GM23338 (cell line): Measurements from ENCODE around the gene SLC39A10.

Experiments used
- CREB1 ChIP-seq: fragments of 250-450 bp; sonication (Bioruptor Pico); IDR thresholded peaks from 2 replicates; pipeline ENCODE4 v1.5.0; 2020; ENCODE audit warnings: low read depth, mild to moderate bottlenecking, moderate library complexity
- EZH2 ChIP-seq: fragments of 200-600 bp; sonication (generic); IDR thresholded peaks from one replicate; pipeline ENCODE4 v1.8.0; 2017; ENCODE audit warnings: antibody characterized with exemption, mild to moderate bottlenecking, low read depth; ENCODE audit not compliant: unreplicated experiment
- EZH2phosphoT487 ChIP-seq: fragments of 200-600 bp; sonication (generic); IDR thresholded peaks from one replicate; pipeline ENCODE4 v1.8.1; 2018; ENCODE audit warnings: antibody characterized with exemption; ENCODE audit not compliant: unreplicated experiment
- POLR2AphosphoS5 ChIP-seq: IDR thresholded peaks from 2 replicates; pipeline ENCODE4 v1.6.1; 2016; ENCODE audit warnings: antibody characterized with exemption, low read depth
- TF ChIP-seq, protein P1 (sequence below), 2 experiments: fragments of 200-600 bp in 1 of 2; sonication (generic) in 1 of 2; conservative IDR thresholded peaks; 2 replicates each; pipeline versions ENCODE4 v1.5.1 to v1.6.1; 2016 to 2017; ENCODE audit warnings: antibody characterized with exemption in 2 of 2, low read depth in 2 of 2, mild to moderate bottlenecking in 2 of 2, moderate library complexity in 1 of 2
- TF ChIP-seq, protein P2 (sequence below): IDR thresholded peaks from one replicate; pipeline ENCODE4 v1.6.1; 2018; ENCODE audit warnings: antibody characterized with exemption; ENCODE audit not compliant: unreplicated experiment

DNA sequence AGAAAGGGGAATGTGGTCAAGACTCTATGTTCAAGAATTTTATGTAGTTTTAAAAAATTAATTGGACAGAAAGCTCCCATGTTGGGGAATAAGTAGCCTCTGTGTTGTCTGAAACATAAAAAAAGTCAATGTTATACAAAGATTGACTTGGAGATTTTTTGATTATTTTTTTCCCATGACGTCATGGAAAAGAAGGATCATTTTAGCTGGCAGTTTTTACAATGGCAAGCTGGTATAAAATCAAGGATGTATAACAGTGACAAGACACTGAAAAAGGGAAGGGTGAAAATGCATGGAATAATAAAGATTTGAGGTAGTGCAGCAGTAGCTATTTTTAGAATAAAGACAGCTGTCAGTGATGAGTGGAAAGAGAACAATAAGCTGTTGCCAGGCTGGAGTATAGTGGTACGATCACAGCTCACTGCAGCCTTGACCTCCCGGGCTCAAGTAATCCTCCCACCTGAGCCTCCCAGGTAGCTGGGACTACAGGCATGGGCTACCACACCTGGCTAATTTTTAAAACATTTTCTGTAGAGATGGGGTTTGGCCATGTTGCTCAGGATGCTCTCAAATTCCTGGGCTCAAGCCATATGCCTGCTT, 9.2 kb downstream of the SLC39A10 start:
- TF ChIP-seq, protein P1, sequence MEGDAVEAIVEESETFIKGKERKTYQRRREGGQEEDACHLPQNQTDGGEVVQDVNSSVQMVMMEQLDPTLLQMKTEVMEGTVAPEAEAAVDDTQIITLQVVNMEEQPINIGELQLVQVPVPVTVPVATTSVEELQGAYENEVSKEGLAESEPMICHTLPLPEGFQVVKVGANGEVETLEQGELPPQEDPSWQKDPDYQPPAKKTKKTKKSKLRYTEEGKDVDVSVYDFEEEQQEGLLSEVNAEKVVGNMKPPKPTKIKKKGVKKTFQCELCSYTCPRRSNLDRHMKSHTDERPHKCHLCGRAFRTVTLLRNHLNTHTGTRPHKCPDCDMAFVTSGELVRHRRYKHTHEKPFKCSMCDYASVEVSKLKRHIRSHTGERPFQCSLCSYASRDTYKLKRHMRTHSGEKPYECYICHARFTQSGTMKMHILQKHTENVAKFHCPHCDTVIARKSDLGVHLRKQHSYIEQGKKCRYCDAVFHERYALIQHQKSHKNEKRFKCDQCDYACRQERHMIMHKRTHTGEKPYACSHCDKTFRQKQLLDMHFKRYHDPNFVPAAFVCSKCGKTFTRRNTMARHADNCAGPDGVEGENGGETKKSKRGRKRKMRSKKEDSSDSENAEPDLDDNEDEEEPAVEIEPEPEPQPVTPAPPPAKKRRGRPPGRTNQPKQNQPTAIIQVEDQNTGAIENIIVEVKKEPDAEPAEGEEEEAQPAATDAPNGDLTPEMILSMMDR (conservative IDR thresholded peaks at IDR 0.05; ENCODE audit: low read depth in 2 of 2) = no peak
- TF ChIP-seq POLR2AphosphoS5 (no peak), EZH2 (no peak), EZH2phosphoT487 (no peak), CREB1 (CRISPR knock-in tag) (no peak)
- TF ChIP-seq, protein P2, sequence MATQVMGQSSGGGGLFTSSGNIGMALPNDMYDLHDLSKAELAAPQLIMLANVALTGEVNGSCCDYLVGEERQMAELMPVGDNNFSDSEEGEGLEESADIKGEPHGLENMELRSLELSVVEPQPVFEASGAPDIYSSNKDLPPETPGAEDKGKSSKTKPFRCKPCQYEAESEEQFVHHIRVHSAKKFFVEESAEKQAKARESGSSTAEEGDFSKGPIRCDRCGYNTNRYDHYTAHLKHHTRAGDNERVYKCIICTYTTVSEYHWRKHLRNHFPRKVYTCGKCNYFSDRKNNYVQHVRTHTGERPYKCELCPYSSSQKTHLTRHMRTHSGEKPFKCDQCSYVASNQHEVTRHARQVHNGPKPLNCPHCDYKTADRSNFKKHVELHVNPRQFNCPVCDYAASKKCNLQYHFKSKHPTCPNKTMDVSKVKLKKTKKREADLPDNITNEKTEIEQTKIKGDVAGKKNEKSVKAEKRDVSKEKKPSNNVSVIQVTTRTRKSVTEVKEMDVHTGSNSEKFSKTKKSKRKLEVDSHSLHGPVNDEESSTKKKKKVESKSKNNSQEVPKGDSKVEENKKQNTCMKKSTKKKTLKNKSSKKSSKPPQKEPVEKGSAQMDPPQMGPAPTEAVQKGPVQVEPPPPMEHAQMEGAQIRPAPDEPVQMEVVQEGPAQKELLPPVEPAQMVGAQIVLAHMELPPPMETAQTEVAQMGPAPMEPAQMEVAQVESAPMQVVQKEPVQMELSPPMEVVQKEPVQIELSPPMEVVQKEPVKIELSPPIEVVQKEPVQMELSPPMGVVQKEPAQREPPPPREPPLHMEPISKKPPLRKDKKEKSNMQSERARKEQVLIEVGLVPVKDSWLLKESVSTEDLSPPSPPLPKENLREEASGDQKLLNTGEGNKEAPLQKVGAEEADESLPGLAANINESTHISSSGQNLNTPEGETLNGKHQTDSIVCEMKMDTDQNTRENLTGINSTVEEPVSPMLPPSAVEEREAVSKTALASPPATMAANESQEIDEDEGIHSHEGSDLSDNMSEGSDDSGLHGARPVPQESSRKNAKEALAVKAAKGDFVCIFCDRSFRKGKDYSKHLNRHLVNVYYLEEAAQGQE = no peak
